Esophagus squamous epithelium (tissue), 5 donors: Measurements from ENCODE around the gene TSEN54. TPM values are rescaled to one million over a fixed set of nuclear protein-coding genes. Genes with fewer than 3 reads are reported as not detected.

Experiments
- DNase-seq: peaks from one replicate; lab custom pipeline; 2025; lab: John Stamatoyannopoulos, UW
- H3K27ac ChIP-seq, 4 donors: fragments of 200-600 bp; sonication (generic); one replicate each; pipeline ENCODE4 v1.5.1; 2016 to 2019; ENCODE audit warnings: mild to moderate bottlenecking in 1 of 4
- H3K27me3 ChIP-seq, 4 donors: fragments of 200-600 bp; sonication (generic); 1 replicate in 3 of 4; 2 replicates in 1 of 4; pipeline versions ENCODE4 v1.5.1 to v1.6.0; 2017 to 2021; ENCODE audit warnings: antibody characterized with exemption in 1 of 4
- H3K36me3 ChIP-seq, 3 donors: fragments of 200-600 bp; sonication (generic); one replicate each; pipeline ENCODE4 v1.5.1; 2016 to 2019
- H3K4me1 ChIP-seq, 3 donors: fragments of 200-600 bp; sonication (generic); one replicate each; pipeline ENCODE4 v1.5.1; 2017 to 2019
- H3K4me3 ChIP-seq, 4 donors: fragments of 200-600 bp; sonication (generic); 1 replicate in 3 of 4; 2 replicates in 1 of 4; pipeline ENCODE4 v1.5.1; 2016 to 2019; ENCODE audit warnings: mild to moderate bottlenecking in 2 of 4, moderate library complexity in 1 of 4
- H3K9me3 ChIP-seq, 3 donors: fragments of 200-600 bp; sonication (generic); one replicate each; pipeline ENCODE4 v1.5.1; 2016 to 2019
- CTCF ChIP-seq, 6 experiments: fragments of 450-650 bp in 4 of 6; fragments of 200-600 bp in 2 of 6; sonication (generic) in 2 of 6; IDR thresholded peaks; one replicate each; pipeline ENCODE4 v1.5.1; 2016 to 2019; ENCODE audit warnings: antibody characterized with exemption in 6 of 6, mild to moderate bottlenecking in 4 of 6, moderate library complexity in 4 of 6
- POLR2A ChIP-seq, 4 donors: fragments of 450-650 bp; IDR thresholded peaks; one replicate each; pipeline ENCODE4 v1.6.1; 2017; ENCODE audit warnings: antibody characterized with exemption in 4 of 4, mild to moderate bottlenecking in 4 of 4, moderate library complexity in 3 of 4
- WGBS, 2 donors: methylation state at CpG; one replicate each; pipeline ENCODE4 v1.1.5; 2018; 5-methylcytosine and 5-hydroxymethylcytosine counted together
- intact Hi-C: fragments of 100-400 bp; cut with DNase I; formaldehyde crosslinking; loops from one replicate; pipeline ENCODE4 v1.15.0; 2022
- total RNA-seq, 4 donors: library from RNA; depleted of rRNA; stranded (reverse); fragments of >200 nt; gene quantifications; one replicate each; pipeline ENCODE4 v1.1.0, GENCODE V29; 2016
- donor health status: DM: yes; HTN: yes; CAD: no.

The TSEN54 gene
- total RNA-seq, 4 donors from 2014 or later, result 18.3 to 33.2 (median 23.1) TPM

GRCh38 chr17:75539967-75540729 lies 23.8 kb downstream of the TSEN54 start:
- no peak overlapping the region for H3K4me3 ChIP-seq
- intact Hi-C loops, result loop anchor here (10.0 kb wide), 1 partner anchor 65 kb away; no protein-coding TSS in a partner anchor
- no peak for DNase-seq
- no peaks in the 10 kb centered on the region for H3K9me3 ChIP-seq
- peaks cover 0 to 32% (median 0%) of the 10 kb centered on the region in 3 donors for H3K36me3 ChIP-seq
- no peaks in the 10 kb centered on the region for H3K27me3 ChIP-seq
- H3K27ac ChIP-seq, result no peak overlapping the region
- peaks cover 0 to 18% (median 7%) of the 10 kb centered on the region in 3 donors for H3K4me1 ChIP-seq
- TF ChIP-seq POLR2A (IDR thresholded peaks at IDR 0.05), result no peak
- no peak for TF ChIP-seq CTCF (IDR thresholded peaks at IDR 0.05)
- 79% methylated on average over 8 of the region's 13 CpGs; no CpG with 5 or more reads in 1 of the 2 donors for WGBS, 2 donors

GRCh38 chr17:75540923-75541503 lies 24.7 kb downstream of the TSEN54 start:
- DNase-seq, result no peak
- H3K27ac ChIP-seq, result no peak overlapping the region
- peaks cover 0 to 30% (median 0%) of the 10 kb centered on the region in 3 donors for H3K36me3 ChIP-seq
- H3K9me3 ChIP-seq, result no peaks in the 10 kb centered on the region
- H3K4me3 ChIP-seq, result no peak overlapping the region
- no peaks in the 10 kb centered on the region for H3K27me3 ChIP-seq
- 58 to 80% methylated on average over 2 to 4 of the region's 4 CpGs for WGBS, 2 donors
- intact Hi-C loops, result loop anchor here (10.0 kb wide), 1 partner anchor 66 kb away; no protein-coding TSS in a partner anchor
- TF ChIP-seq POLR2A (IDR thresholded peaks at IDR 0.05), result no peak
- TF ChIP-seq CTCF (IDR thresholded peaks at IDR 0.05), result no peak
- peaks cover 0 to 14% (median 7%) of the 10 kb centered on the region in 3 donors for H3K4me1 ChIP-seq

- DNase-seq, result no peak
- H3K36me3 ChIP-seq, result peaks cover 0 to 30% (median 0%) of the 10 kb centered on the region in 3 donors
- TF ChIP-seq POLR2A (IDR thresholded peaks at IDR 0.05), result no peak
- no peak for TF ChIP-seq CTCF (IDR thresholded peaks at IDR 0.05)
- peaks cover 0 to 26% (median 7%) of the 10 kb centered on the region in 3 donors for H3K4me1 ChIP-seq
- H3K27ac ChIP-seq, result no peak overlapping the region
- no peaks in the 10 kb centered on the region for H3K27me3 ChIP-seq
- no peak overlapping the region for H3K4me3 ChIP-seq
- no peaks in the 10 kb centered on the region for H3K9me3 ChIP-seq
- intact Hi-C loops, result loop anchor here (10.0 kb wide), 1 partner anchor 67 kb away; no protein-coding TSS in a partner anchor
- 83 to 94% methylated on average over 1 to 6 of the region's 8 CpGs for WGBS, 2 donors
These were observed 25.9 kb downstream of the TSEN54 start for GRCh38 chr17:75542229-75542628.

- H3K27me3 ChIP-seq, result no peaks in the 10 kb centered on the region
- no peak for DNase-seq
- peaks cover 0 to 30% (median 0%) of the 10 kb centered on the region in 3 donors for H3K36me3 ChIP-seq
- H3K4me3 ChIP-seq, result no peak overlapping the region
- peaks cover 0 to 32% (median 7%) of the 10 kb centered on the region in 3 donors for H3K4me1 ChIP-seq
- 87 to 97% methylated on average over 5 to 7 of the region's 15 CpGs for WGBS, 2 donors
- TF ChIP-seq CTCF (IDR thresholded peaks at IDR 0.05) (no peak), POLR2A (IDR thresholded peaks at IDR 0.05) (no peak)
- intact Hi-C loops, result loop anchor here (10.0 kb wide), 1 partner anchor 68 kb away; no protein-coding TSS in a partner anchor
- H3K27ac ChIP-seq, result no peak overlapping the region
- no peaks in the 10 kb centered on the region for H3K9me3 ChIP-seq
These were observed 26.5 kb downstream of the TSEN54 start for GRCh38 chr17:75542728-75543336.
